ENCODE data around the gene COL6A2. TPM values are rescaled to one million over a fixed set of nuclear protein-coding genes. Genes with fewer than 3 reads are reported as not detected.

Gene COL6A2
- total and polyA plus RNA-seq, 2 of the 13 experiments (the other 11 are each of a cell fraction or from before 2014, with no cell fraction given) = 0.07 to 0.41 TPM

GRCh38 chr21:46119637-46120271 lies 21.8 kb downstream of the COL6A2 start (continued):
- TF ChIP-seq BCLAF1 (IDR thresholded peaks at IDR 0.05) = no peak
- no peak for TF ChIP-seq BCL6 (CRISPR knock-in tag; IDR thresholded peaks at IDR 0.05)
- TF ChIP-seq HNRNPLL (IDR thresholded peaks at IDR 0.05; ENCODE audit: low read depth, low read length, poor library complexity, severe bottlenecking) = no peak
- no peak for TF ChIP-seq ZNF572 (CRISPR knock-in tag; IDR thresholded peaks at IDR 0.05)
- TF ChIP-seq ZBTB38 (CRISPR knock-in tag; IDR thresholded peaks at IDR 0.05) = no peak
- TF ChIP-seq ZMAT3 (CRISPR knock-in tag; conservative IDR thresholded peaks at IDR 0.05) = no peak
- TF ChIP-seq ZNF383 (CRISPR knock-in tag; IDR thresholded peaks at IDR 0.05; ENCODE audit: borderline replicate concordance) = no peak
- no peak for TF ChIP-seq SATB2 (CRISPR knock-in tag; IDR thresholded peaks at IDR 0.05)
- TF ChIP-seq NFYC (CRISPR knock-in tag; IDR thresholded peaks at IDR 0.05) = no peak
- TF ChIP-seq SKIL (CRISPR knock-in tag; IDR thresholded peaks at IDR 0.05; ENCODE audit: borderline replicate concordance) = no peak
